LNCaP clone FGC (cell line): ENCODE measurements around the gene TMEM132D.

Source experiments
- DNase-seq: peaks from one replicate; pipeline ENCODE4 v3.0.0-alpha.2; 2011; ENCODE audit warnings: low read depth
- H3K4me3 ChIP-seq: 2 replicates; pipeline ENCODE4 v1.5.1; 2011; ENCODE audit warnings: mild to moderate bottlenecking, low read depth, low read length, control low read depth
- CTCF ChIP-seq: IDR thresholded peaks from 2 replicates; pipeline ENCODE4 v1.5.1; 2012; ENCODE audit warnings: mild to moderate bottlenecking; ENCODE audit not compliant: control insufficient read depth, insufficient read depth; ENCODE audit errors: extremely low read depth

TMEM132D gene

DNA sequence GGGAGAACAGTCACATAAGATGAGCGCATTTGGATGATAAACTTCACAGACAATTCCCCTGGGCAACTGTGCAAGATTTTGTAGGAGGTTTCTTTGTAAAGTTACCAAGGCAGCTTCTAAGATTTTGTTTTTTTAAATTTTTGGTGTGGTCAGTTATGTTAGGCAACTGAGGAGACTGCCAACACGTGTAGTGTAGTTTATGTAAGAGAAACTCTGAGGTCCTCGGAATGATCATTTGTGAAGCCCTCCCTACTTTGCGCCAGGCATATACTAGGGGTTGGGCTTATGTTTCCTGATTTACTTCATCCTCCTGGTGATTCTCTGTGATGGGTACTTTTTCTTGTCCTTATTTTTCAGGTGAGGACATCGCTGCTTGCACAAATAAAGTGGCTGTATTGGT is 433.6 kb downstream of the TMEM132D start:
- H3K4me3 ChIP-seq = no peak overlapping the region
- no peak for TF ChIP-seq CTCF
- no peak for DNase-seq

DNA sequence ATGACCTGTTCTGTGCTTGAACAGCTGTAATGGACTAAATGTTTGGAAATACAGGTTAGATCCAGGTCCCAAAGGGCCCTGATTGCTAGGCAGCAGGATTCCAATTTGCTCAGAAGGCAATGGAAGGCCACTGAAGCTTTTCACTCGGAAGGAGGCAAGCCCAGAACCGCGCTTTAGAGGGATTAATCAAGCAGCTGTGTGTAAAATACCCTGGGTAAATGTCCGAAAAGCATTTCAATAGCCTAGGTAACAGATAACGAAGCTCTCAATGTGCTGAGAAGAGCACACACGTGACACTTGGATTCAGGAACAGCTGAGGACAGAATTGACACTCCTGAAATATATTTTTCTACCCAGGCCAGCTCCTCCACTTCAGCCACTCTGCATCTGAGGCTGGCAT is 436.1 kb downstream of the TMEM132D start:
- no peak for TF ChIP-seq CTCF
- H3K4me3 ChIP-seq = no peak overlapping the region
- DNase-seq = no peak

DNA sequence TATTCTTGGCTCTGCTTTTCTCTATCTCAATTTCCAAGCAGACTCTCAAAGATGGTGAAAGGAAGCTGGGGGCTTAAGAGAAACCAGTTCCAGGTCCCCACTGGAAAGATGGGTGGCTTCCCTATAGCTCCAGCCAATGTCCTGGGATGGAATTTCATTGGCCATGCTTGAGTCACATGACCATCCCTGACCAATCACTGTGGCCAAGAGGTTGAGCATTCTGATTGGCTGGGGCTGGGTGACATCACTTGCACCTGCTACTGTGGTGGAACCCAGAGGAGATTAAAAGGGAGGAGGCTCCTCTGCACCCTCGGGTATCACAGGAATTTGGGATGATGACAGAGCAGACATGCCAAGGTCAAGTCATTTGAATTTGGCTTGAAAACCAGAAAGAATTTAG is 436.5 kb downstream of the TMEM132D start:
- H3K4me3 ChIP-seq = no peak overlapping the region
- no peak for DNase-seq
- no peak for TF ChIP-seq CTCF

DNA sequence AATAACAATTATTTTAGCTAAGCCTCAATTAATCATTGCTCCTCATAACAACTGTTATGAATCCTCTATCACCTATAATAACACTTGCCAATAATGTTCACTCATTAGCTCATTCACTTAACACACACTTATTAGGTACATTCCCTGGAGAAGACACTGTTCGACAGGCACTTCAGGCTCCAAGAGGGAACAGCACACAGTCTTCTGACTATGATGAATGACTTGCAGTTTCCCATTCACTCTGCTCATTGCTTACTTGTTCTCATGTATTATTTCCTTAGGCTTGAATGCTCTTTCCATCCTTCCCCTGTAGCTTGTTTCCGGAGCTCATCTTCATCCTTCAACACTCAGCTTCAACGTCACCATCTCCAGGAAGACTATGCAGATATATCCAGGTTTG is 437.3 kb downstream of the TMEM132D start:
- no peak for TF ChIP-seq CTCF
- DNase-seq = no peak
- H3K4me3 ChIP-seq = no peak overlapping the region

DNA sequence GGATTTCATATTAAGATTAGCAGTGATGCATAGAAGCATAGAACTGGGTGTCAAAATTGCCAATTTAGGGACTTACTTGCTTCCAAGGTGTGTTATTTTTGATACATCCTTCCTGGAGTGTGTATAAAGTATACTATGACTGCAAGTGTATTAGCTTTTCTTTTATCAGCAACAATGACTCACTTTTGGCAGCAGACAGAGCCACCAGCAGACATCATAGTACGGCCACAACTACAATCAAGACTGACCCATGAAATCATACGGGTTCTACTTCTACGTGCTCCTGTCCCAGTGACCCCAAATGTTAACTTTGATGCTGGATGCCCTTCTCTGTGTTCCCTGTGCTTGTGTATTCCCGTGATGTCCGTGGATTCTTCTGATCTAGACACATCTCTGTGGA is 443.9 kb downstream of the TMEM132D start:
- no peak overlapping the region for H3K4me3 ChIP-seq
- no peak for TF ChIP-seq CTCF
- DNase-seq = no peak

GRCh38 chr12:129446696-129447095 is 457.1 kb downstream of the TMEM132D start:
- H3K4me3 ChIP-seq = no peak overlapping the region
- DNase-seq = no peak
- no peak for TF ChIP-seq CTCF

- TF ChIP-seq CTCF = no peak
Observed at GRCh38 chr12:129440278-129440677, 463.5 kb downstream of the TMEM132D start.

More at GRCh38 chr12:129440278-129440677, 463.5 kb downstream of the TMEM132D start:
- no peak overlapping the region for H3K4me3 ChIP-seq
- DNase-seq = no peak
